Prostate gland (tissue), 2 donors: ENCODE results near the gene AGBL4.

Source experiments
- POLR2A ChIP-seq: fragments of 450-650 bp; IDR thresholded peaks from one replicate; pipeline ENCODE4 v1.6.1; 2016; ENCODE audit warnings: antibody characterized with exemption, mild to moderate bottlenecking
- POLR2AphosphoS5 ChIP-seq: sonication (generic); formaldehyde crosslinking; IDR thresholded peaks from one replicate; pipeline ENCODE4 v1.6.1; 2017; ENCODE audit warnings: antibody characterized with exemption
- TF ChIP-seq, protein P1 (sequence below), 4 experiments: fragments of 200-600 bp in 2 of 4; fragments of 450-650 bp in 2 of 4; sonication (generic) in 2 of 4; IDR thresholded peaks; 1 replicate in 3 of 4; 2 replicates in 1 of 4; pipeline ENCODE4 v1.5.1; 2016 to 2019; ENCODE audit warnings: antibody characterized with exemption in 4 of 4, mild to moderate bottlenecking in 2 of 4, moderate library complexity in 2 of 4

- TF ChIP-seq, protein P1, sequence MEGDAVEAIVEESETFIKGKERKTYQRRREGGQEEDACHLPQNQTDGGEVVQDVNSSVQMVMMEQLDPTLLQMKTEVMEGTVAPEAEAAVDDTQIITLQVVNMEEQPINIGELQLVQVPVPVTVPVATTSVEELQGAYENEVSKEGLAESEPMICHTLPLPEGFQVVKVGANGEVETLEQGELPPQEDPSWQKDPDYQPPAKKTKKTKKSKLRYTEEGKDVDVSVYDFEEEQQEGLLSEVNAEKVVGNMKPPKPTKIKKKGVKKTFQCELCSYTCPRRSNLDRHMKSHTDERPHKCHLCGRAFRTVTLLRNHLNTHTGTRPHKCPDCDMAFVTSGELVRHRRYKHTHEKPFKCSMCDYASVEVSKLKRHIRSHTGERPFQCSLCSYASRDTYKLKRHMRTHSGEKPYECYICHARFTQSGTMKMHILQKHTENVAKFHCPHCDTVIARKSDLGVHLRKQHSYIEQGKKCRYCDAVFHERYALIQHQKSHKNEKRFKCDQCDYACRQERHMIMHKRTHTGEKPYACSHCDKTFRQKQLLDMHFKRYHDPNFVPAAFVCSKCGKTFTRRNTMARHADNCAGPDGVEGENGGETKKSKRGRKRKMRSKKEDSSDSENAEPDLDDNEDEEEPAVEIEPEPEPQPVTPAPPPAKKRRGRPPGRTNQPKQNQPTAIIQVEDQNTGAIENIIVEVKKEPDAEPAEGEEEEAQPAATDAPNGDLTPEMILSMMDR (IDR thresholded peaks at IDR 0.05): no peak
- TF ChIP-seq POLR2AphosphoS5 (no peak), POLR2A (no peak)
Measured at GRCh38 chr1:49136738-49137251, 887.0 kb downstream of the AGBL4 start.
